Measurements from ENCODE around the gene PCDH9. TPM values are rescaled to one million over a fixed set of nuclear protein-coding genes. Genes with fewer than 3 reads are reported as not detected.

Gene PCDH9
- total and polyA plus RNA-seq, 5 experiments from 2014 or later = 0.04 to 1.7 (median 0.35) TPM

- Mint-ChIP-seq H3K9me3 (no peaks in the 10 kb centered on the region), H3K27me3 (no peaks in the 10 kb centered on the region), H3K4me3 (no peak overlapping the region), H3K36me3 (no peaks in the 10 kb centered on the region), H3K4me1 (peaks cover 0 to 2% (median 0%) of the 10 kb centered on the region in 4 donors), H3K27ac (no peak overlapping the region)
- POLR2A ChIA-PET = no interaction called here
- ATAC-seq (no peak), DNase-seq (no peak)
These were observed 47.0 kb downstream of the PCDH9 start for GRCh38 chr13:67183151-67183550.

GRCh38 chr13:67175836-67176459, 54.2 kb downstream of the PCDH9 start:
- H3K9me3 Mint-ChIP-seq = no peaks in the 10 kb centered on the region
- H3K27ac Mint-ChIP-seq = no peak overlapping the region
- POLR2A ChIA-PET = no interaction called here
- H3K36me3 Mint-ChIP-seq = no peaks in the 10 kb centered on the region
- ATAC-seq (no peak), DNase-seq (no peak)
- no peak overlapping the region for H3K4me3 Mint-ChIP-seq
- no peaks in the 10 kb centered on the region for H3K27me3 Mint-ChIP-seq
- no peaks in the 10 kb centered on the region for H3K4me1 Mint-ChIP-seq

GRCh38 chr13:67168384-67168783, 61.8 kb downstream of the PCDH9 start:
- no peak overlapping the region for H3K4me3 Mint-ChIP-seq
- ATAC-seq = no peak
- POLR2A ChIA-PET = no interaction called here

GRCh38 chr13:67167420-67167819, 62.7 kb downstream of the PCDH9 start:
- ATAC-seq (no peak), DNase-seq (no peak)
- no peaks in the 10 kb centered on the region for H3K27me3 Mint-ChIP-seq
- POLR2A ChIA-PET = no interaction called here
- H3K27ac Mint-ChIP-seq = no peak overlapping the region
- no peaks in the 10 kb centered on the region for H3K36me3 Mint-ChIP-seq
- H3K4me3 Mint-ChIP-seq = no peak overlapping the region
- H3K9me3 Mint-ChIP-seq = no peaks in the 10 kb centered on the region
- no peaks in the 10 kb centered on the region for H3K4me1 Mint-ChIP-seq

More at GRCh38 chr13:67168384-67168783, 61.8 kb downstream of the PCDH9 start:
- no peak for DNase-seq
- Mint-ChIP-seq H3K36me3 (no peaks in the 10 kb centered on the region), H3K27ac (no peak overlapping the region), H3K27me3 (no peaks in the 10 kb centered on the region), H3K9me3 (no peaks in the 10 kb centered on the region), H3K4me1 (no peaks in the 10 kb centered on the region)

GRCh38 chr13:67161176-67161575, 69.0 kb downstream of the PCDH9 start:
- POLR2A ChIA-PET = no interaction called here
- no peak overlapping the region for H3K27ac Mint-ChIP-seq

GRCh38 chr13:67158903-67159302, 71.2 kb downstream of the PCDH9 start:
- DNase-seq (no peak), ATAC-seq (no peak)
- H3K4me3 Mint-ChIP-seq = no peak overlapping the region
- H3K4me1 Mint-ChIP-seq = peaks cover 0 to 1% (median 0%) of the 10 kb centered on the region in 4 donors
- POLR2A ChIA-PET = no interaction called here
- no peaks in the 10 kb centered on the region for H3K36me3 Mint-ChIP-seq
- H3K9me3 Mint-ChIP-seq = no peaks in the 10 kb centered on the region
- no peak overlapping the region for H3K27ac Mint-ChIP-seq
- peaks cover 0 to 4% (median 0%) of the 10 kb centered on the region in 5 donors for H3K27me3 Mint-ChIP-seq

More at GRCh38 chr13:67161176-67161575, 69.0 kb downstream of the PCDH9 start:
- H3K36me3 Mint-ChIP-seq = no peaks in the 10 kb centered on the region
- H3K9me3 Mint-ChIP-seq = no peaks in the 10 kb centered on the region
- ATAC-seq (no peak), DNase-seq (no peak)
- H3K4me1 Mint-ChIP-seq = peaks cover 0 to 1% (median 0%) of the 10 kb centered on the region in 4 donors
- H3K27me3 Mint-ChIP-seq = peaks cover 0 to under 1% (median 0%) of the 10 kb centered on the region in 5 donors
- no peak overlapping the region for H3K4me3 Mint-ChIP-seq

- Mint-ChIP-seq H3K9me3 (peaks cover 0 to 2% (median 0%) of the 10 kb centered on the region in 9 donors), H3K4me3 (no peak overlapping the region), H3K4me1 (peaks cover 0 to 1% (median 0%) of the 10 kb centered on the region in 4 donors), H3K27me3 (peaks cover 0 to 4% (median 0%) of the 10 kb centered on the region in 5 donors), H3K36me3 (no peaks in the 10 kb centered on the region), H3K27ac (no peak overlapping the region)
- ATAC-seq (no peak), DNase-seq (no peak)
- POLR2A ChIA-PET = no interaction called here
These were observed 73.4 kb downstream of the PCDH9 start for GRCh38 chr13:67156723-67157060.

- H3K9me3 Mint-ChIP-seq = peaks cover 0 to 2% (median 0%) of the 10 kb centered on the region in 9 donors
- H3K27ac Mint-ChIP-seq = no peak overlapping the region
- no peaks in the 10 kb centered on the region for H3K36me3 Mint-ChIP-seq
- no peak overlapping the region for H3K4me3 Mint-ChIP-seq
- POLR2A ChIA-PET = no interaction called here
- no peak for ATAC-seq
- DNase-seq = peak in 1 of 10 donors; percentile 47
- peaks cover 0 to 1% (median 0%) of the 10 kb centered on the region in 4 donors for H3K4me1 Mint-ChIP-seq
- peaks cover 0 to 4% (median 0%) of the 10 kb centered on the region in 5 donors for H3K27me3 Mint-ChIP-seq
These were observed 74.0 kb downstream of the PCDH9 start for GRCh38 chr13:67155898-67156722.

- POLR2A ChIA-PET = no interaction called here
- peaks cover 0 to 10% (median 0%) of the 10 kb centered on the region in 4 donors for H3K4me1 Mint-ChIP-seq
- no peaks in the 10 kb centered on the region for H3K36me3 Mint-ChIP-seq
- H3K27ac Mint-ChIP-seq = no peak overlapping the region
- H3K27me3 Mint-ChIP-seq = peaks cover 0 to 4% (median 0%) of the 10 kb centered on the region in 5 donors
- ATAC-seq (no peak), DNase-seq (no peak)
- peaks cover 0 to 2% (median 0%) of the 10 kb centered on the region in 9 donors for H3K9me3 Mint-ChIP-seq
- H3K4me3 Mint-ChIP-seq = no peak overlapping the region
These were observed 78.1 kb downstream of the PCDH9 start for GRCh38 chr13:67152085-67152484.

GRCh38 chr13:67151652-67152051, 78.5 kb downstream of the PCDH9 start:
- DNase-seq = no peak
- Mint-ChIP-seq H3K4me3 (no peak overlapping the region), H3K27ac (no peak overlapping the region), H3K36me3 (no peaks in the 10 kb centered on the region), H3K9me3 (peaks cover 0 to 2% (median 0%) of the 10 kb centered on the region in 9 donors), H3K27me3 (peaks cover 0 to 4% (median 0%) of the 10 kb centered on the region in 5 donors), H3K4me1 (peaks cover 0 to 15% (median 0%) of the 10 kb centered on the region in 4 donors)
- POLR2A ChIA-PET = no interaction called here
- ATAC-seq = no peak

- Mint-ChIP-seq H3K27ac (no peak overlapping the region), H3K27me3 (no peaks in the 10 kb centered on the region), H3K36me3 (no peaks in the 10 kb centered on the region), H3K4me1 (peaks cover 0 to 19% (median 0%) of the 10 kb centered on the region in 4 donors), H3K9me3 (peaks cover 0 to 2% (median 0%) of the 10 kb centered on the region in 9 donors), H3K4me3 (no peak overlapping the region)
- ATAC-seq = no peak
- DNase-seq = no peak
- POLR2A ChIA-PET = no interaction called here
These were observed 79.5 kb downstream of the PCDH9 start for GRCh38 chr13:67150608-67151007.

- POLR2A ChIA-PET = no interaction called here
- peaks cover 0 to 2% (median 0%) of the 10 kb centered on the region in 9 donors for H3K9me3 Mint-ChIP-seq
- H3K4me1 Mint-ChIP-seq = peaks cover 0 to 19% (median 0%) of the 10 kb centered on the region in 4 donors
- no peaks in the 10 kb centered on the region for H3K27me3 Mint-ChIP-seq
- ATAC-seq = no peak
- no peak overlapping the region for H3K4me3 Mint-ChIP-seq
- H3K27ac Mint-ChIP-seq = no peak overlapping the region
- no peak for DNase-seq
- no peaks in the 10 kb centered on the region for H3K36me3 Mint-ChIP-seq
These were observed 82.0 kb downstream of the PCDH9 start for GRCh38 chr13:67148161-67148571.

GRCh38 chr13:67147342-67148133, 82.6 kb downstream of the PCDH9 start:
- Mint-ChIP-seq H3K27ac (no peak overlapping the region), H3K4me1 (peaks cover 0 to 19% (median 0%) of the 10 kb centered on the region in 4 donors), H3K9me3 (no peaks in the 10 kb centered on the region), H3K4me3 (peak overlapping the region in 1 of 10 donors; percentile 34), H3K27me3 (no peaks in the 10 kb centered on the region), H3K36me3 (no peaks in the 10 kb centered on the region)
- DNase-seq (no peak), ATAC-seq (no peak)
- POLR2A ChIA-PET = no interaction called here

Data from naive thymus-derived CD8-positive, alpha-beta T cell (primary cell).